Measurements from ENCODE around the gene NEDD9. TPM values are rescaled to one million over a fixed set of nuclear protein-coding genes. Genes with fewer than 3 reads are reported as not detected.

Gene NEDD9
- total RNA-seq, 1 experiment from 2014 or later, result 4.4 TPM

DNA sequence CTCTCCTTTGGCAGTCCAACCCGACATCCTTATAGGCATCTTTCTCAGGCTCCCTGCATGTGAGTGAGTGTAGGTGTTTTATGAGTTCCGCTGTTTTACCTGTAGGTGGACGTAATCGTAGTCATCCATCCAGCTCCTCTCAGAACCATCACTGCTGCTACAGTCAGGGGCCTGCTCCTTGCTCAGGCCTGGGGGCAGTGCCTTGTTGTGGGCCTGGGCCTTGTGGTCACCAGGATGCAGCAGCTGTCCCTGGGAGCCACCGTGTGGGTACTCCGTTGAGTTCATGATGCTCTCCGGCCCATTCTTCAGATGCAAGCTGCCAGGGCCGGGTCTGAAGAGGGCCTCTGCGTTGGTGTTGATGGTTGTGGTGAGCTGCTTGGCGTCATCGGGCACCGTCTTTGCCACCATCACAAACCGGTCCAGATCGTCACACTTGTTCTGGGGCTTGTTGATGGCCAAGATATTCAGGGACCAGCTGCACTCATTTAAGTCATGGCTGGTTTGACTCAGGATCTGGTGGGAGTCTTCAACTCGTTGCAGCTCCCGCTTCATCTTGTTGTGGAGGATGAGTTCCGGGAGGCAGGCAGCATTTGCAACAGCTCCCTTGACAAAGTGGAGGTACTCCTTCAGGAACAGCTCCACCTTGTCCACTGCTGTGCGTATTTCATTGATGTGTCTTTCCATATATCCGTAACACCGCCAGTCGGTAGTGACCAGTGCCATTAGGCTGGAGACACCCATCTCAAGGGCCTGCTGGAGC is 42.4 kb downstream of the NEDD9 start:
- Mint-ChIP-seq H3K27me3 (ENCODE audit: insufficient read depth, unreplicated experiment) (no peaks in the 10 kb centered on the region), H3K4me3 (ENCODE audit: unreplicated experiment) (no peak overlapping the region), H3K4me1 (ENCODE audit: insufficient read depth, unreplicated experiment) (peaks cover 11% of the 10 kb centered on the region), H3K27ac (ENCODE audit: low read depth, unreplicated experiment) (peak overlapping the region; percentile 31), H3K36me3 (ENCODE audit: insufficient read depth, unreplicated experiment) (peaks cover 6% of the 10 kb centered on the region), H3K9me3 (ENCODE audit: unreplicated experiment) (no peaks in the 10 kb centered on the region)
- POLR2A ChIA-PET, result interaction anchor here (1.6 kb wide), 1 partner anchor 16 kb away, joined by 4 read pairs; no protein-coding TSS in a partner anchor
- intact Hi-C loops (cut with micrococcal nuclease), result no loop called here
- no peak for DNase-seq (ENCODE audit: unreplicated experiment)
- TF ChIP-seq, protein P1, sequence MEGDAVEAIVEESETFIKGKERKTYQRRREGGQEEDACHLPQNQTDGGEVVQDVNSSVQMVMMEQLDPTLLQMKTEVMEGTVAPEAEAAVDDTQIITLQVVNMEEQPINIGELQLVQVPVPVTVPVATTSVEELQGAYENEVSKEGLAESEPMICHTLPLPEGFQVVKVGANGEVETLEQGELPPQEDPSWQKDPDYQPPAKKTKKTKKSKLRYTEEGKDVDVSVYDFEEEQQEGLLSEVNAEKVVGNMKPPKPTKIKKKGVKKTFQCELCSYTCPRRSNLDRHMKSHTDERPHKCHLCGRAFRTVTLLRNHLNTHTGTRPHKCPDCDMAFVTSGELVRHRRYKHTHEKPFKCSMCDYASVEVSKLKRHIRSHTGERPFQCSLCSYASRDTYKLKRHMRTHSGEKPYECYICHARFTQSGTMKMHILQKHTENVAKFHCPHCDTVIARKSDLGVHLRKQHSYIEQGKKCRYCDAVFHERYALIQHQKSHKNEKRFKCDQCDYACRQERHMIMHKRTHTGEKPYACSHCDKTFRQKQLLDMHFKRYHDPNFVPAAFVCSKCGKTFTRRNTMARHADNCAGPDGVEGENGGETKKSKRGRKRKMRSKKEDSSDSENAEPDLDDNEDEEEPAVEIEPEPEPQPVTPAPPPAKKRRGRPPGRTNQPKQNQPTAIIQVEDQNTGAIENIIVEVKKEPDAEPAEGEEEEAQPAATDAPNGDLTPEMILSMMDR (IDR thresholded peaks at IDR 0.05; ENCODE audit: unreplicated experiment), result no peak
- no TSS peak for BruUV-seq (replicated peaks)
- CTCF ChIA-PET, result no interaction called here

DNA sequence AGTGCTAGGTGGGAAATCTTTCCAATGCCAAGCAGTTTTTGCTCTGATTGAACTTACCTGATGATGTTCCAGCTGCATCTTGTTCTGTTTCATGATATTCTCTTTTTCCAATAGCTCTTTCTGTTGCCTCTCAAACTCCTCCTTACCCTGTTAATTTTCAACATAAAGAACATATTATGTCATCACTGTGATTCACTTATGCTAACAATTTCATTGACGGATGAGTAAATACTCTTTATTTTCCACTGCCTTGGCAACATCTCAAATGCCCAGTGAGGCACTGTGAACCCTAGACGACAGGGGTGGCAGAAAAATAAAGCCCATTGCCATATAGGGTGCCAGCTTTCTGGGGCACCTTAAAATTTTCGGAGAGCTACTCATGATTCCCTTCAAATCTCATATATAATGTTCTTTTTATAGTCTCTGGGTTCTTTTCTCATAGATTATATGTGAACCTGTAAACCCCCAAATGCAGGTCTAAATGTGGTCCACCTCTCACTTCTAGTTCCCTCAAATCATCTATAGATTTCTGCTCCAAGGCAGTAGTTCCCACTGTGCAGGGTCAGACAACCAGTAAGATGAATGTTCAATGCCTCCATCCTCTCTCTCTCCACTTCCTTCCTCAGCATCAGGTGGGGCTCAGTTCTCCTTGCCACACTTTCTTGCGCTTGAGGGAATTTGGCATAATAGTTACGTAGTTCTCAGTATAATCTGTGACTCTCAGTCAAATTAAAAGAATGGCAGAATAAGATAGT is 44.1 kb downstream of the NEDD9 start:
- ChIA-PET CTCF (interaction anchor here (1.4 kb wide), 1 partner anchor 16 kb away, joined by 3 read pairs; no protein-coding TSS in a partner anchor), POLR2A (interaction anchor here (0.6 to 1.8 kb wide), 4 partner anchors 19 to 437 kb away, joined by 3 to 7 read pairs (median 4); no protein-coding TSS in a partner anchor)
- DNase-seq (ENCODE audit: unreplicated experiment), result peak; percentile 39
- TF ChIP-seq, protein P1 (IDR thresholded peaks at IDR 0.05; ENCODE audit: unreplicated experiment), result no peak
- peaks cover 11% of the 10 kb centered on the region for H3K4me1 Mint-ChIP-seq (ENCODE audit: insufficient read depth, unreplicated experiment)
- peak overlapping the region; percentile 70 for H3K27ac Mint-ChIP-seq (ENCODE audit: low read depth, unreplicated experiment)
- H3K9me3 Mint-ChIP-seq (ENCODE audit: unreplicated experiment), result no peaks in the 10 kb centered on the region
- H3K4me3 Mint-ChIP-seq (ENCODE audit: unreplicated experiment), result no peak overlapping the region
- intact Hi-C loops (cut with micrococcal nuclease), result no loop called here
- BruUV-seq (replicated peaks), result no TSS peak
- H3K27me3 Mint-ChIP-seq (ENCODE audit: insufficient read depth, unreplicated experiment), result no peaks in the 10 kb centered on the region
- H3K36me3 Mint-ChIP-seq (ENCODE audit: insufficient read depth, unreplicated experiment), result peaks cover 6% of the 10 kb centered on the region

DNA sequence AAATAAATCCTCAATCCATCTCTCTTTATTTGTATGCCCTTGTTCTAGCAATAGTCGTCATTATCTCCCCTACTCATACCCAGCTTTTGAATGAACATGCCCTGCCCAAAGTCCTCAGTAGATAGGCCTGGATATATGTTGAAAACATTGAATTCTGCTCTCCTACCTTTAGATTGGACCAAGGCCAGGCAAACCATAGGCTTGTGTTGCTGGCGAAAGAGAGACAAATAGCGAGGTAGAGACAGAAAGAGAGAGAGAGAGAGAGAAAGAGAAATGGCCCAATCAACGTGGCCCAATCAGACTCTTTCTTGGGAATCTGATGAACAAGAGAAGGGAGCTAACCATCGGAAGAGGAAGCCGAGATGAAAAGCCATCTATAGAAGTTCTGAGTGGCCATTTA is 45.2 kb downstream of the NEDD9 start:
- DNase-seq (ENCODE audit: unreplicated experiment), result no peak
- Mint-ChIP-seq H3K27me3 (ENCODE audit: insufficient read depth, unreplicated experiment) (no peaks in the 10 kb centered on the region), H3K4me1 (ENCODE audit: insufficient read depth, unreplicated experiment) (peaks cover 11% of the 10 kb centered on the region), H3K27ac (ENCODE audit: low read depth, unreplicated experiment) (no peak overlapping the region), H3K9me3 (ENCODE audit: unreplicated experiment) (no peaks in the 10 kb centered on the region), H3K36me3 (ENCODE audit: insufficient read depth, unreplicated experiment) (peaks cover 6% of the 10 kb centered on the region), H3K4me3 (ENCODE audit: unreplicated experiment) (no peak overlapping the region)
- TF ChIP-seq, protein P1 (IDR thresholded peaks at IDR 0.05; ENCODE audit: unreplicated experiment), result no peak
- BruUV-seq (replicated peaks), result no TSS peak
- intact Hi-C loops (cut with micrococcal nuclease), result no loop called here
- POLR2A ChIA-PET, result interaction anchor here (1.8 kb wide), 1 partner anchor 20 kb away, joined by 7 read pairs; no protein-coding TSS in a partner anchor
- CTCF ChIA-PET, result no interaction called here

DNA sequence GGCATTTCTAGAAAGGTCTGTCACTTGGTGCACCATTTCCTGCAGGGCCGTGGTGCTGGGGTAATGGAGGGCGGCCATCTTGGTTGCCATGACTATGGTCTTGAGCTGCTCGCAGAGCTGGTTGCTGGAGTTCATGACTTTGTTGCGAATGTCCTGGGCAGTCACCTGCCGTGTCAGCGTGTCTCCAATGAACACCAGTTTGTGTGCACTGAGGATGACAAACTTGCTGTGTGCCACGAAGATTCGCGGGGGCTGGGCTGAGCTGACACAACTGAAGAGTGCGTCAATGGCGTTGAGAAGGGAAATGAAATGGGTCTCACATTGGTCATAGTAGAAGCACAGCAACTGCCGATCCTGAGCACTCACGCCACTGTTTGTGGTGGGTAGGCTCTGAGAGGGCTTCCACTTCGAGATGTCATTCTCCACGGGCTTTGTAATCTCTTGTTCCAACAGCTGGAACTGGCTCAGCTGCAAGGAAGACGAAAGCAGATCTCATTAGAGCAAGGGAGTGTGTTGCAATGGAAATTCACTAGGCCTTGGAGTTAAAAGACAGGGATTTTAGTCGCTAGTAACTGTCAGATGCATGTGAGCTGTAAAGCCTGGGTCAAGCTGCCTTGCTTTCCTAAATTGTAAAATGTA is 47.1 kb downstream of the NEDD9 start:
- BruUV-seq (replicated peaks), result no TSS peak
- no peak overlapping the region for H3K27ac Mint-ChIP-seq (ENCODE audit: low read depth, unreplicated experiment)
- TF ChIP-seq, protein P1 (IDR thresholded peaks at IDR 0.05; ENCODE audit: unreplicated experiment), result no peak

More for the DNA sequence above, 47.1 kb downstream of the NEDD9 start:
- ChIA-PET CTCF (no interaction called here), POLR2A (no interaction called here)
- no peaks in the 10 kb centered on the region for H3K9me3 Mint-ChIP-seq (ENCODE audit: unreplicated experiment)
- H3K27me3 Mint-ChIP-seq (ENCODE audit: insufficient read depth, unreplicated experiment), result no peaks in the 10 kb centered on the region
- H3K4me3 Mint-ChIP-seq (ENCODE audit: unreplicated experiment), result no peak overlapping the region
- peaks cover 11% of the 10 kb centered on the region for H3K4me1 Mint-ChIP-seq (ENCODE audit: insufficient read depth, unreplicated experiment)
- peaks cover 6% of the 10 kb centered on the region for H3K36me3 Mint-ChIP-seq (ENCODE audit: insufficient read depth, unreplicated experiment)
- no peak for DNase-seq (ENCODE audit: unreplicated experiment)
- intact Hi-C loops (cut with micrococcal nuclease), result no loop called here

Data from MCF 10A (cell line).